Inflammatory macrophage (primary cell): ENCODE measurements around the gene ADCY10.
"Not testable (repeated sequence)": the region's sequence is repeated elsewhere in the genome, so short reads cannot be mapped to it uniquely, and the experiment has no call there.

Source experiments
- DNase-seq, 2 donors: peaks; one replicate each; pipeline ENCODE4 v3.0.0-alpha.2; 2020 to 2022
- total RNA-seq, 18 experiments: gene quantifications; one replicate each; lab custom pipeline; 2026; ENCODE audit warnings: mixed read lengths in 6 of 18, inconsistent platforms in 2 of 18; lab: John Stamatoyannopoulos, UW

The ADCY10 gene
- 0.13 to 1.3 (median 0.66) reads per million in 18 experiments for total RNA-seq

GRCh38 chr1:167913895-167914496, at the start of gene ADCY10:
ADCY10 (minus strand) TSS chr1:167914134; CDS start chr1:167905140, 8,994 bp downstream.
- DNase-seq = no peak

- DNase-seq = no peak
Measured at GRCh38 chr1:167957710-167958109, 43.8 kb upstream of the ADCY10 start.

- DNase-seq = no peak
Measured at GRCh38 chr1:167955915-167956314, 42.0 kb upstream of the ADCY10 start.

- DNase-seq = no peak
Measured at GRCh38 chr1:167950569-167950968, 36.6 kb upstream of the ADCY10 start.

GRCh38 chr1:167949785-167950184, 35.9 kb upstream of the ADCY10 start:
- no peak for DNase-seq

GRCh38 chr1:167947733-167948132, 33.8 kb upstream of the ADCY10 start:
- no peak for DNase-seq

- no peak for DNase-seq
Measured at GRCh38 chr1:167943541-167943940, 29.6 kb upstream of the ADCY10 start.

- DNase-seq = no peak
Measured at GRCh38 chr1:167940264-167940663, 26.3 kb upstream of the ADCY10 start.

- DNase-seq = no peak
Measured at GRCh38 chr1:167938080-167938636, 24.2 kb upstream of the ADCY10 start.

GRCh38 chr1:167937709-167938010, 23.7 kb upstream of the ADCY10 start:
- DNase-seq = no peak

GRCh38 chr1:167936930-167937708, 23.2 kb upstream of the ADCY10 start, which contains the start of gene MPC2:
MPC2 (minus strand) TSS chr1:167937072; CDS start chr1:167935841, 1,231 bp downstream.
- peak; percentile 38 to 64 for DNase-seq

- DNase-seq = peak; percentile 98
Measured at GRCh38 chr1:167936068-167936929, 22.4 kb upstream of the ADCY10 start, which contains the start of gene DCAF6. DCAF6 (plus strand) TSS chr1:167936683; CDS start chr1:167936912, 229 bp downstream.

GRCh38 chr1:167935216-167936067, 21.5 kb upstream of the ADCY10 start:
- peak; percentile 56 to 71 for DNase-seq

- no peak for DNase-seq
Measured at GRCh38 chr1:167934426-167935215, 20.7 kb upstream of the ADCY10 start.

GRCh38 chr1:167933788-167934187, 19.9 kb upstream of the ADCY10 start:
- DNase-seq = no peak

- no peak for DNase-seq
Measured at GRCh38 chr1:167929725-167930124, 15.8 kb upstream of the ADCY10 start.

- DNase-seq = not testable (repeated sequence)
Measured at GRCh38 chr1:167928919-167929318, 15.0 kb upstream of the ADCY10 start.

- DNase-seq = no peak
Measured at GRCh38 chr1:167928457-167928852, 14.5 kb upstream of the ADCY10 start.

- DNase-seq = no peak
Measured at GRCh38 chr1:167927046-167927754, 13.3 kb upstream of the ADCY10 start.

GRCh38 chr1:167926486-167926997, 12.6 kb upstream of the ADCY10 start:
- DNase-seq = no peak
